ENCODE data around the gene ANOS1. TPM values are rescaled to one million over a fixed set of nuclear protein-coding genes. Genes with fewer than 3 reads are reported as not detected.
"Not testable (repeated sequence)": the region's sequence is repeated elsewhere in the genome, so short reads cannot be mapped to it uniquely, and the experiment has no call there.

Gene ANOS1
- total RNA-seq, 1 donor from 2014 or later = 0.26 TPM

GRCh38 chrX:8500203-8500602, 231.7 kb downstream of the ANOS1 start:
- Histone ChIP-seq H3K36me3 (ENCODE audit: control insufficient read depth, insufficient read depth, low read length) (no peaks in the 10 kb centered on the region), H3K4me3 (ENCODE audit: low read depth, low read length) (no peak overlapping the region), H3K27me3 (ENCODE audit: control insufficient read depth, insufficient read depth, low read length) (no peaks in the 10 kb centered on the region)
- DNase-seq (ENCODE audit: low read depth) (no peak), FAIRE-seq (no peak)
- TF ChIP-seq CTCF (IDR thresholded peaks at IDR 0.05; ENCODE audit: insufficient read depth, low read length, severe bottlenecking) = no peak

- not testable (repeated sequence) for FAIRE-seq; H3K36me3 ChIP-seq (ENCODE audit: control insufficient read depth, insufficient read depth, low read length); H3K27me3 ChIP-seq (ENCODE audit: control insufficient read depth, insufficient read depth, low read length); H3K4me3 ChIP-seq (ENCODE audit: low read depth, low read length)
- peak; percentile 17 for DNase-seq (ENCODE audit: low read depth)
Observed at GRCh38 chrX:8495036-8495435, 236.9 kb downstream of the ANOS1 start.

- no peak for DNase-seq (ENCODE audit: low read depth)
- H3K36me3 ChIP-seq (ENCODE audit: control insufficient read depth, insufficient read depth, low read length) = no peaks in the 10 kb centered on the region
- H3K27me3 ChIP-seq (ENCODE audit: control insufficient read depth, insufficient read depth, low read length) = no peaks in the 10 kb centered on the region
- TF ChIP-seq CTCF (IDR thresholded peaks at IDR 0.05; ENCODE audit: insufficient read depth, low read length, severe bottlenecking) = no peak
- FAIRE-seq = no peak
- no peak overlapping the region for H3K4me3 ChIP-seq (ENCODE audit: low read depth, low read length)
Observed at GRCh38 chrX:8484360-8484949, 247.5 kb downstream of the ANOS1 start.

Other genes starting within 250 kb of the ANOS1 start
- gene FAM9A, start 69.2 kb upstream of the ANOS1 start, total RNA-seq = not detected in 2 replicates